K562 (cell line): ENCODE data around the gene PPIP5K2. TPM values are rescaled to one million over a fixed set of nuclear protein-coding genes. Genes with fewer than 3 reads are reported as not detected.

Source experiments
- CBFA2T2 ChIP-seq: fragments of 450-650 bp; conservative IDR thresholded peaks from 2 replicates; pipeline ENCODE4 v1.6.1; 2017; ENCODE audit warnings: mild to moderate bottlenecking
- DACH1 ChIP-seq: fragments of 450-650 bp; IDR thresholded peaks from 2 replicates; pipeline ENCODE4 v1.6.1; 2018; ENCODE audit not compliant: partially characterized antibody
- ELK3 ChIP-seq: fragments of 450-650 bp; formaldehyde crosslinking; IDR thresholded peaks from 2 replicates; pipeline ENCODE4 v1.4.0; 2020; ENCODE audit warnings: mild to moderate bottlenecking
- HCFC1 ChIP-seq: IDR thresholded peaks from 2 replicates; pipeline ENCODE4 v1.6.1; 2012; ENCODE audit warnings: low read depth, low read length, improper control_type of control experiment
- RAD51 ChIP-seq: fragments of 450-650 bp; IDR thresholded peaks from 2 replicates; pipeline ENCODE4 v1.7.1; 2016; ENCODE audit warnings: low read depth, mild to moderate bottlenecking, borderline replicate concordance
- SIX5 ChIP-seq, 2 experiments: IDR thresholded peaks; 2 replicates each; pipeline ENCODE4 v1.6.1; 2011; ENCODE audit warnings: low read length in 2 of 2, borderline replicate concordance in 1 of 2, low read depth in 1 of 2, mild to moderate bottlenecking in 1 of 2, moderate library complexity in 1 of 2; ENCODE audit not compliant: insufficient read depth in 1 of 2
- ZMIZ1 ChIP-seq, 2 experiments: fragments of 150-350 bp in 1 of 2; IDR thresholded peaks; 2 replicates each; pipeline ENCODE4 v1.6.1; 2012 to 2016; ENCODE audit warnings: low read depth in 2 of 2, low read length in 2 of 2, mild to moderate bottlenecking in 1 of 2, moderate library complexity in 1 of 2
- ZNF143 ChIP-seq: sonication (generic); formaldehyde crosslinking; IDR thresholded peaks from 2 replicates; pipeline ENCODE4 v1.9.0; 2022; ENCODE audit warnings: mild to moderate bottlenecking, missing genetic modification reagents
- ZNF57 ChIP-seq: fragments of 450-650 bp; formaldehyde crosslinking; IDR thresholded peaks from 2 replicates; pipeline ENCODE4 v1.4.0; 2020; ENCODE audit warnings: mild to moderate bottlenecking, moderate library complexity
- polyA plus RNA-seq, 8 experiments: library from polyadenylated mRNA; depleted of rRNA in 4 of 8; stranded (reverse) in 5 of 8; unstranded in 3 of 8; fragments of >200 nt; fragmentation: Nextera tagmentation in 2 of 8; fragmentation: Illumina TruSeq in 1 of 8; extraction: Ambion mirVana in 2 of 8; extraction: Trizol in 1 of 8; gene quantifications; 2 replicates each; pipeline versions ENCODE4 v1.2.1 to v1.2.3, GENCODE V29; 2011 to 2014; ENCODE audit warnings: inconsistent platforms in 1 of 8, missing spikeins in 1 of 8
- total RNA-seq, 7 experiments: library from RNA; depleted of rRNA in 6 of 7; stranded (reverse); fragments of >200 nt in 6 of 7; fragmentation: Illumina TruSeq in 2 of 7; extraction: Trizol in 2 of 7; gene quantifications; 2 replicates each; pipeline versions ENCODE4 v1.2.1 to v1.2.3, GENCODE V29; 2011 to 2021; ENCODE audit warnings: low replicate concordance in 1 of 7

The PPIP5K2 gene
- total and polyA plus RNA-seq, 9 of the 15 experiments (the other 6 are each of a cell fraction or from before 2014, with no cell fraction given): 39.4 to 150 (median 99.1) TPM

GRCh38 chr5:103098993-103099392 lies 21.1 kb upstream of the PPIP5K2 start (continued):
- TF ChIP-seq ELK3 (CRISPR knock-in tag) (no peak), HCFC1 (peak; percentile 75), DACH1 (no peak), ZMIZ1 (IDR thresholded peaks at IDR 0.05; ENCODE audit: low read depth in 2 of 2, low read length in 2 of 2) (no peak), ZNF57 (CRISPR knock-in tag) (no peak), CBFA2T2 (peak; percentile 43), RAD51 (peak; percentile 80), ZNF143 (CRISPR knock-in tag) (peak; percentile 66), SIX5 (IDR thresholded peaks at IDR 0.05; ENCODE audit: borderline replicate concordance in 1 of 2, insufficient read depth in 1 of 2, low read depth in 1 of 2, low read length in 2 of 2) (peak; percentile 44 to 65)
